Upper lobe of left lung (tissue), 4 donors: Measurements from ENCODE around the gene TOX2.

Source experiments
- POLR2A ChIP-seq, 4 donors: fragments of 450-650 bp; IDR thresholded peaks; one replicate each; pipeline ENCODE4 v1.5.1; 2016 to 2017; ENCODE audit warnings: antibody characterized with exemption in 4 of 4, mild to moderate bottlenecking in 2 of 4
- POLR2AphosphoS5 ChIP-seq, 2 donors: sonication (generic); formaldehyde crosslinking; IDR thresholded peaks; one replicate each; pipeline ENCODE4 v1.5.1; 2017; ENCODE audit warnings: antibody characterized with exemption in 2 of 2
- TF ChIP-seq, protein P1 (sequence below), 6 experiments: fragments of 450-650 bp in 4 of 6; fragments of 200-600 bp in 2 of 6; sonication (generic) in 2 of 6; IDR thresholded peaks; one replicate each; pipeline ENCODE4 v1.5.1; 2016 to 2019; ENCODE audit warnings: antibody characterized with exemption in 6 of 6

DNA sequence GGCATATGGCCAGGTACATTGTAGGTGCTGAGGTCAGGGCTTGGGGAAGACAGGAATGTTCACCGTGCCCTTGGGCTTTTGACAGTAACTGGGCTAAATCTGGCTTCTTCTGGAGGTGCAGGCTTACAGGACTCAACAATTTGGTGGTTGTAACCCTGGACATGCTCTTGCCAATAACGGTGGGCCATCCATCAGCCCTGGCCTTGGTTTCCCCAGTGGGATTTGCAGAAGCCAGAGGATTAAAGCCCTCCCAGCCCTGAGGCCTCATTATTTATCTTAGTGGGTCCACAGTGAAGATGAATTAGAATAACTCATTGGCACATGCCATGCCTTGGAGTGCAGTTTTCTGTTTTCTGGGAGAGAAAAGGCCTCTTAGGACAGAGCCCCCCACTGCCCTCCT is 44.0 kb downstream of the TOX2 start:
- TF ChIP-seq, protein P1, sequence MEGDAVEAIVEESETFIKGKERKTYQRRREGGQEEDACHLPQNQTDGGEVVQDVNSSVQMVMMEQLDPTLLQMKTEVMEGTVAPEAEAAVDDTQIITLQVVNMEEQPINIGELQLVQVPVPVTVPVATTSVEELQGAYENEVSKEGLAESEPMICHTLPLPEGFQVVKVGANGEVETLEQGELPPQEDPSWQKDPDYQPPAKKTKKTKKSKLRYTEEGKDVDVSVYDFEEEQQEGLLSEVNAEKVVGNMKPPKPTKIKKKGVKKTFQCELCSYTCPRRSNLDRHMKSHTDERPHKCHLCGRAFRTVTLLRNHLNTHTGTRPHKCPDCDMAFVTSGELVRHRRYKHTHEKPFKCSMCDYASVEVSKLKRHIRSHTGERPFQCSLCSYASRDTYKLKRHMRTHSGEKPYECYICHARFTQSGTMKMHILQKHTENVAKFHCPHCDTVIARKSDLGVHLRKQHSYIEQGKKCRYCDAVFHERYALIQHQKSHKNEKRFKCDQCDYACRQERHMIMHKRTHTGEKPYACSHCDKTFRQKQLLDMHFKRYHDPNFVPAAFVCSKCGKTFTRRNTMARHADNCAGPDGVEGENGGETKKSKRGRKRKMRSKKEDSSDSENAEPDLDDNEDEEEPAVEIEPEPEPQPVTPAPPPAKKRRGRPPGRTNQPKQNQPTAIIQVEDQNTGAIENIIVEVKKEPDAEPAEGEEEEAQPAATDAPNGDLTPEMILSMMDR (IDR thresholded peaks at IDR 0.05), result no peak
- TF ChIP-seq POLR2AphosphoS5 (IDR thresholded peaks at IDR 0.05), result no peak
- no peak for TF ChIP-seq POLR2A (IDR thresholded peaks at IDR 0.05)
